C4-2B (cell line): Measurements from ENCODE around the gene MID1.

Experiments used
- CTCF ChIP-seq: fragments of 450-650 bp; conservative IDR thresholded peaks from 2 replicates; pipeline ENCODE4 v1.5.1; 2017; ENCODE audit warnings: mild to moderate bottlenecking
- ZFX ChIP-seq: fragments of 450-650 bp; IDR thresholded peaks from 2 replicates; pipeline ENCODE4 v1.6.1; 2017

GRCh38 chrX:10509397-10509796 lies 111.0 kb downstream of the MID1 start:
- TF ChIP-seq CTCF: no peak
- no peak for TF ChIP-seq ZFX
